Stimulated activated CD4-positive, alpha-beta T cell treated with anti-CD3 and anti-CD28 coated beads, TNF-alpha, amount 100 ng/mL, for 1 hour (primary cell): Measurements from ENCODE around the gene PELI2.

Experiments used
- DNase-seq, 3 donors: peaks; one replicate each; pipeline ENCODE4 v3.0.0-alpha.2; 2020; ENCODE audit warnings: low read depth in 3 of 3, low spot score in 1 of 3

The PELI2 gene

GRCh38 chr14:56199982-56200577 is 81.9 kb downstream of the PELI2 start:
- no peak for DNase-seq

DNA sequence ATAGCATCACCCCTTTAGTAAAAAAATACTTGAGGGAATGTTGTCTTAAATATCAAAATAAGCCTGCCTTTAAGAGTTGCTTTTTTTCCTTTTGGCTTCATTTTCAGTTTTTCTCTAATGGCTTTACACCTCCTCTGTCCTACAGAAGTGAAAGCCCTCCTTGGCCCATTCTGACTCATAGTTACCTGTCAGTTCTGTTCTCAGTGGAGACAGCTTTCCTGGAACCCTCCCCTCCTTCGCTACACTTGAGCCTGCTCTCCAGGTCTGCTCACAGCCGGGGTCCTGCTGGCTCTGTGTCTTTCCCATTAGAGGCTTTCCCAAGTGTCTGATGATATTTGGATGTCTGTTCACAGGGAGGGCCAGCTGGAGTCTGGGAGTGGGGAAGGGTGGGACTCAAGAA is 84.0 kb downstream of the PELI2 start:
- DNase-seq: no peak

DNA sequence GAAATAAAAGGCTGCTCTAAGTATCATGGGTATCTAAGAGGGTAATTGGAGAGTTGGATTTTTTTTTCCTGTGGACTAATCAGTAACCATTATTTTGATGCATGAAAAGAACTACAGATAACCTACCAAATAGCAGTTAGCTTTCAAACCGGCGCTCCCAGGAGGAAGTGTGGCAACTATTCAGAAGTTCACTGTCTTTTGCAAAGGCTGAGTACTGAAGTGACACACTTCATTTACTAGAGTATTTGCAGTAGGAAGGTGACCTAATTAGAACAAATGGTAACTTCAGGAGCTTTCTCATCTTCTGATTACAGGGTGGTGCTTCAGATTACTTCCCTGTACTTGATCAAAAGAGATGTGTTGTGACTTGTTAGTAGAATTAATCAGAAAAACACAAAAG is 87.7 kb downstream of the PELI2 start:
- no peak for DNase-seq

GRCh38 chr14:56206596-56206995 is 88.4 kb downstream of the PELI2 start:
- DNase-seq: no peak

GRCh38 chr14:56207626-56208292 is 89.5 kb downstream of the PELI2 start:
- no peak for DNase-seq

DNA sequence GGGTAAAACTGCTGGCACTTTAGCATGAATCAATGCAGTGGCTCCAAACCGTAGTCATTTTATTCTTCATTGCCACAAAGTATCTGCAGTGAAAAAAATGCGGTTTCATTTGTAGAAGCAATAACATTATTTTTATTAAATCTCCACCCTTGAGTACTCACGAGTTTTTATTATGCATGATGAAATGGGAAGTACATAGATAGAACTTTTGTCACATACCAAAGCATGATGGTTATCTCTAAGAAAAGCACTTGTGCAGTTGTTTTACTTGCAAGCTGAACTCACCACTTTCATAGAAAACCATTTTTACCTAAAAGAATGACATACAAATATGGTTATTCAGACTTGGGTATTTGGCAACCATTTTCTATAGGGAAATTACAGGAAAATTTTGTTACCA is 90.3 kb downstream of the PELI2 start:
- no peak for DNase-seq

DNA sequence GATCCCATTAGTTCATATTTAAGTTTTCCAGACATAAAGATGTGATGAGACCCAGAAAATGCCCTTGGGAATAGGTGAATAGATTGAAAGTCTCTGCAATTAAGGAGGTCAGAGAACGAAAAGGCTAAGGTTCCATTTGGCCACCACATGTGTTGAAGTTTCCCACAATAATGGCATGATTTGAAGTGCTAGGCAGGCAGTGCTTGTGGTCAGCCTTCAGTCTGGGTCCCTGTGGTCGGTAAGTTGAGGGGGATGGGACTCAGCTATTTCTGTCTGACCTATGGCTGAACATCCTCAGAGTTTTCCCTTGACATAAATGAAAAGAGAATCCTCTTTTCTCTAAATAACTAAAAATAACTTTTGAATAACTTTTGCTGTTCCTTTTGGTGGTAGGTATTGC is 92.4 kb downstream of the PELI2 start:
- no peak for DNase-seq

- DNase-seq: no peak
Measured at GRCh38 chr14:56211084-56211483, 92.9 kb downstream of the PELI2 start.

- DNase-seq: no peak
Measured at GRCh38 chr14:56211844-56212243, 93.6 kb downstream of the PELI2 start.

- no peak for DNase-seq
Measured at GRCh38 chr14:56212521-56212920, 94.3 kb downstream of the PELI2 start.

GRCh38 chr14:56213306-56213705 is 95.1 kb downstream of the PELI2 start:
- no peak for DNase-seq

DNA sequence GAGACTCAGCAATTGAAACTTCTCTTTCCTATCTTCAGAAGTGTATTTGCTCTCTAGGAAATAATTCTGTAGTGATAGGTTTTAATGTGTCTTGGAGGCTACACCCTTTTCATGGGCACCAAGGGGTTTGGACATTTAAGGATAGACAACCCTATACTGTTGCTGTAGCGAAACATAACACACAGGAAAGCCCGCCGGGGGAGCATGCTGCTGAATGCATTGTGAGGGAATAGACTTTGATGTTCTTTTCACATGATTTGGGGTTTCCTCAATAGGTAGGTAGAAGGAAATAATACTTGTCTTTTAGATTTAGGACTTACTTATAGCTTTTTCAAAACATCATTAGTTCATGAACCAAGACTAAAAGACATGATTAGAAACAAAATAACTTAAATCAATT is 97.0 kb downstream of the PELI2 start:
- no peak for DNase-seq

- DNase-seq: no peak
Measured at GRCh38 chr14:56216626-56217379, 98.6 kb downstream of the PELI2 start.

- DNase-seq: no peak
Measured at GRCh38 chr14:56217380-56218045, 99.3 kb downstream of the PELI2 start.

GRCh38 chr14:56219666-56220413 is 101.6 kb downstream of the PELI2 start:
- no peak for DNase-seq

DNA sequence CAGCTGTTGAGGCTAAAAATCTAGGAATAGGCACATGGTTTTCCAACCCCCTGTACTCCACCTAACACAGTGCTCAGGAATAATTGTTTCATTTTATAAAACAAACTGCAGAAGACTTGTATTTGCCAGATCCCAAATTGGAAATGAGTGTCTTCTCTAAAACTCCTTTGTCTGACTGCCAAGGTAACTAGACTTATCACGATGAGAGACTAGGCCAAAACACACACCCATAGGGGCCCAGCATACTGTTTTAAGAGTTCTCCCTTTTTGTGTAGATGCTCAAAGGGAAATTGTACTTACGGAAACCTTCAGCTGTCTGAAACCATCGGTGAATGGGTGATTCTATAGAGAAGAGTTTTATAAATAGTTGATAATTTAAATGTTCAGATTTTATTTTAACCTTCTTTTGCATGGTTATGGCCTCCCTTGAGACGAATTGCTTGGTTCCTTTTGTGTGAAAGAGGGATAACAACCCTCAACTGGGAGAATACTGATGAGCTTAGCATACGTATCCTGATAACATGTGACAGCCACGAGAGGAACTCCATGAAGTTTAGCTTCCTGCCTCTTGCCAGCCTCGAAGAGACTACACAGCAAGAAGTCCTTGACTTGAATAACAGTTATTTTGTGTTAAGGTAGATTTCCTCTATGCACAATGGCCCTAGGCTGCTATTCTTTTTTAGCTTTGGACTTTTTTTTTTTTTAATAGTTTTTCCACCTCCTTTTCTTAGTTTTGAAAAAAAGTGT is 103.3 kb downstream of the PELI2 start:
- no peak for DNase-seq

- DNase-seq: no peak
Measured at GRCh38 chr14:56224229-56224628, 106.0 kb downstream of the PELI2 start.

DNA sequence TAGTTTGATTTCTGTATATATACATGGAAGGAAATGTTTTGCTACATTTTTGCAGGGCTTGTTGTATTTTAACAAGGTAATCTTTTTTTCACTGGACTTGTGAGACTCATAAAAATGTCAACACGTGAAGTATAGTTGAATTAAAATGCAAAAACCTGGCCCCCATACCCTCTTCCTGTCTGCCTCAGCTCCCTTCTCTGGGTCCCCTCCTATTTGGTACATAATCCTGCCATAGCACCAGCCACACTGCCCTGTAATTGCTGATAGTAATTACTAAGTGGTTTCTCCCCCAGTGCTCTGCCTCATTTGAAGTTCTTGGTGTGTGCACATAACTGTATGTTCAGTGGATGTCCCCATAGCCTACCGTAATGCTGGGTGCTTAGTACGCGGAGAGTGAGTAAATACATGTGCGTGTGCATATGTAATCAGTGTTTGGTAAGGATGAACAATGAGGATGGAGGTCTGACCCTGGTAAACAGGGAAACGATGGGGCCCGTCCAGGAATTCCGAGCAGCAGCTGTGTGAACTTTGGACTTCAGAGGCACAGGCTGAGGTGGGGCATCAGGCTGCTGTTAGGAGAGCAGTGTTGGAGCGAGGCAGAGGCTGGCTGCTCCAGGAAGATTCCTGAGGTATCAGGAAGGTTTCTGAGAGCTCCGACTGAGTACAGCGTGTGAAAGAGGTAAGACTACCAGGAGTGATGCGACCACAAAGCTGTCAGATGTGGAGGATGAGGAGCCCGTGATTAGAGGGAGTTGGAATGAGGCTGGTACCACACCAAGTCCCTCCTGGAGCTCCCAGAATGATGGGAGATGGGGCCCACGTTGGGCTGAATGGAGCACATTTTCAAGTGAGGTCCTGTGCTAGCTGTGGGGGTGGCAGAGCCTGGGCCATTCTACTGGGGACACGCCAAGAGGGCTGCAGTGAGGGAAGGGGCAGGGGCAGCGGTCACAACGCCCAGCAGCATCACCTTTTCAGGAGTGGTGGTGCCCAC is 106.8 kb downstream of the PELI2 start:
- no peak for DNase-seq

DNA sequence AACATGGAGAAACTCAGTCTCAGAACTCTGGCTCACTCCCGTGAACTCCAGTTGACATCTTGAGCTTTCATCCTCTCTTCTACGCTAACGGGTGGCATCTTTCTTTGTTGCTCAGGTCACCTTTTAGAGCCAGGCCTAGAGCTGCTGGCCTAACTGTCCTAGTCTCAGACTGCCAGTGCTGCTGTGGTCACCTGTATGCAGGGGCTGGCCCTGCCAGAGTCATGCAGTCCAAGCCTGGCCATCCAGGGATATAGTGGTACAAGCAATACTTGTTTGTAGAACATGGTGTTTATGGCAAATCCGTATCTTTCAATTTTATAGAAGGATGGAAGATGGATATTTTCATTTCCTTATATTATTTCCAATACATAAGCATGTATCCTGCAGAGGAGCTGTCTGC is 117.2 kb downstream of the PELI2 start:
- DNase-seq: no peak
